IMR-90 (cell line): ENCODE data around the gene FRMD5. TPM values are rescaled to one million over a fixed set of nuclear protein-coding genes. Genes with fewer than 3 reads are reported as not detected.

ENCODE experiments used
- ATAC-seq: fragments of 200-7000 bp; cut with Tn5 transposase; 2 replicates; pipeline ENCODE4 v1.9.1; 2020; ENCODE audit warnings: low read depth, mild to moderate bottlenecking, moderate library complexity
- BruUV-seq: library from RNA; stranded (reverse); fragments of 400-500 nt; replicated peaks from 2 replicates; lab custom pipeline; 2021; lab: Mats Ljungman, UMichigan
- CTCF ChIA-PET: fragments of 300-600 bp; formaldehyde crosslinking; extraction: SDS; loops from one replicate; lab custom pipeline; 2021; ENCODE audit warnings: antibody characterized with exemption; lab: Yijun Ruan, JAX
- POLR2A ChIA-PET: fragments of 300-600 bp; sonication (Branson Sonifier 250); formaldehyde crosslinking; loops from one replicate; lab custom pipeline; 2022; ENCODE audit warnings: antibody characterized with exemption; ENCODE audit not compliant: unreplicated experiment; lab: Charles Lee
- DNase-seq: peaks from one replicate; pipeline ENCODE4 v3.0.0; 2013
- H2AFZ ChIP-seq: replicated peaks from 2 replicates; pipeline ENCODE3; 2013; ENCODE audit warnings: low read length, mild to moderate bottlenecking; ENCODE audit not compliant: poor library complexity
- H2AK5ac ChIP-seq: 2 replicates; pipeline ENCODE4 v1.6.1; 2013; ENCODE audit warnings: low read depth, low read length, inconsistent platforms
- H2AK9ac ChIP-seq: replicated peaks from 2 replicates; pipeline ENCODE3; 2013; ENCODE audit warnings: mild to moderate bottlenecking, low read depth, low read length, moderate library complexity; ENCODE audit not compliant: poor library complexity
- H2BK120ac ChIP-seq: 2 replicates; pipeline ENCODE4 v1.6.1; 2013; ENCODE audit warnings: low read depth, low read length, inconsistent platforms
- H2BK15ac ChIP-seq: 3 replicates; pipeline ENCODE4 v1.6.1; 2013; ENCODE audit warnings: low read depth, low read length, inconsistent platforms
- H2BK20ac ChIP-seq: 2 replicates; pipeline ENCODE4 v1.6.1; 2013; ENCODE audit warnings: low read depth, mild to moderate bottlenecking, inconsistent platforms, low read length, moderate library complexity
- H2BK5ac ChIP-seq: 2 replicates; pipeline ENCODE4 v1.6.1; 2013; ENCODE audit warnings: mild to moderate bottlenecking, low read depth, low read length, inconsistent platforms; ENCODE audit not compliant: poor library complexity, severe bottlenecking
- H3K14ac ChIP-seq: replicated peaks from 2 replicates; pipeline ENCODE4 v1.6.1; 2013; ENCODE audit warnings: low read depth, low read length, inconsistent platforms
- H3K18ac ChIP-seq: 2 replicates; pipeline ENCODE4 v1.6.1; 2013; ENCODE audit warnings: low read depth, low read length, control low read depth
- H3K23ac ChIP-seq: 2 replicates; pipeline ENCODE4 v1.6.1; 2013; ENCODE audit warnings: low read depth, low read length, inconsistent platforms
- H3K27ac ChIP-seq: 2 replicates; pipeline ENCODE4 v1.5.1; 2013; ENCODE audit warnings: mild to moderate bottlenecking, control low read depth, low read length; ENCODE audit not compliant: insufficient read depth
- H3K27me3 ChIP-seq: 2 replicates; pipeline ENCODE4 v1.6.1; 2013; ENCODE audit warnings: low read length; ENCODE audit not compliant: control insufficient read depth, insufficient read depth
- H3K36me3 ChIP-seq: 2 replicates; pipeline ENCODE4 v1.6.1; 2013; ENCODE audit warnings: low read length, mixed read lengths; ENCODE audit not compliant: control insufficient read depth, insufficient read depth
- H3K4ac ChIP-seq: 2 replicates; pipeline ENCODE4 v1.6.1; 2013; ENCODE audit warnings: low read depth, low read length, inconsistent platforms
- H3K4me1 ChIP-seq: 2 replicates; pipeline ENCODE4 v1.6.1; 2013; ENCODE audit warnings: low read length, mixed read lengths; ENCODE audit not compliant: control insufficient read depth, insufficient read depth
- H3K4me2 ChIP-seq: 2 replicates; pipeline ENCODE4 v1.6.1; 2013; ENCODE audit warnings: low read depth, mild to moderate bottlenecking, control low read depth, low read length, moderate library complexity
- H3K4me3 ChIP-seq: 2 replicates; pipeline ENCODE4 v1.5.1; 2013; ENCODE audit warnings: low read depth, mild to moderate bottlenecking, control low read depth, low read length, moderate library complexity; ENCODE audit not compliant: insufficient read depth
- H3K56ac ChIP-seq: 2 replicates; pipeline ENCODE4 v1.6.1; 2013; ENCODE audit warnings: low read length, inconsistent platforms; ENCODE audit not compliant: insufficient read depth; ENCODE audit errors: extremely low read depth
- H3K79me1 ChIP-seq, 2 experiments: 2 replicates each; pipeline ENCODE4 v1.6.1; 2013; ENCODE audit warnings: low read length in 2 of 2, inconsistent platforms in 1 of 2, low read depth in 1 of 2
- H3K9ac ChIP-seq: 2 replicates; pipeline ENCODE4 v1.6.1; 2013; ENCODE audit warnings: low read depth, low read length, control low read depth
- H3K9me1 ChIP-seq: 2 replicates; pipeline ENCODE4 v1.6.1; 2013; ENCODE audit warnings: low read length, inconsistent platforms; ENCODE audit not compliant: insufficient read depth
- H3K9me3 ChIP-seq: 2 replicates; pipeline ENCODE4 v1.6.1; 2013; ENCODE audit warnings: low read length; ENCODE audit not compliant: control insufficient read depth, insufficient read depth
- H4K20me1 ChIP-seq: 2 replicates; pipeline ENCODE4 v1.6.1; 2013; ENCODE audit warnings: low read length, inconsistent platforms; ENCODE audit not compliant: insufficient read depth
- H4K5ac ChIP-seq: 2 replicates; pipeline ENCODE4 v1.6.1; 2013; ENCODE audit warnings: mild to moderate bottlenecking, low read depth, low read length, control low read depth
- H4K8ac ChIP-seq, 2 experiments: 2 replicates each; pipeline ENCODE4 v1.6.1; 2013; ENCODE audit warnings: low read depth in 2 of 2, low read length in 2 of 2, control low read depth in 1 of 2, inconsistent platforms in 1 of 2
- H4K91ac ChIP-seq: 2 replicates; pipeline ENCODE4 v1.6.1; 2013; ENCODE audit warnings: low read depth, low read length, inconsistent platforms; ENCODE audit not compliant: insufficient read depth
- CEBPB ChIP-seq: IDR thresholded peaks from 2 replicates; pipeline ENCODE4 v1.6.1; 2012; ENCODE audit warnings: low read depth, low read length, improper control_type of control experiment
- RAD21 ChIP-seq: IDR thresholded peaks from 2 replicates; pipeline ENCODE4 v1.6.1; 2012; ENCODE audit warnings: low read length, improper control_type of control experiment
- RCOR1 ChIP-seq: IDR thresholded peaks from 2 replicates; pipeline ENCODE4 v1.6.1; 2012; ENCODE audit warnings: mild to moderate bottlenecking, low read length, improper control_type of control experiment; ENCODE audit not compliant: insufficient replicate concordance
- WGBS, 2 experiments: methylation state at CpG; one replicate each; pipeline versions ENCODE4 v1.1.5 to v1.1.7; 2013; ENCODE audit warnings: missing lambda C conversion rate in 2 of 2; ENCODE audit not compliant: insufficient read length in 1 of 2; ENCODE audit errors: extremely low coverage in 2 of 2; 5-methylcytosine and 5-hydroxymethylcytosine counted together
- dilution Hi-C: fragments of 300-500 bp; cut with HindIII; formaldehyde crosslinking; loops from one replicate; pipeline ENCODE4 v1.14.3; 2018; ENCODE audit warnings: low sequenced_read_pairs; ENCODE audit not compliant: unreplicated experiment
- in situ Hi-C: fragments of 300-500 bp; cut with MboI; formaldehyde crosslinking; loops from 3 replicates; pipeline ENCODE4 v1.14.3; 2019; ENCODE audit warnings: low sequenced_read_pairs, inconsistent platforms, mixed read lengths
- intact Hi-C: fragments of 100-400 bp; cut with micrococcal nuclease; formaldehyde crosslinking; loops from 2 replicates; pipeline ENCODE4 v1.10.0; 2022
- polyA plus RNA-seq, 3 experiments: library from polyadenylated mRNA; depleted of rRNA; stranded (reverse); fragments of >200 nt; gene quantifications; 2 replicates each; pipeline ENCODE4 v1.2.3, GENCODE V29; 2012; ENCODE audit warnings: low replicate concordance in 1 of 3
- total RNA-seq: library from RNA; depleted of rRNA; stranded (reverse); fragments of >200 nt; gene quantifications from 2 replicates; pipeline ENCODE4 v1.2.3, GENCODE V29; 2012

Gene FRMD5
- total and polyA plus RNA-seq, 2 of the 4 experiments (the other 2 are of a cell fraction) = 4.1 to 5.4 TPM

DNA sequence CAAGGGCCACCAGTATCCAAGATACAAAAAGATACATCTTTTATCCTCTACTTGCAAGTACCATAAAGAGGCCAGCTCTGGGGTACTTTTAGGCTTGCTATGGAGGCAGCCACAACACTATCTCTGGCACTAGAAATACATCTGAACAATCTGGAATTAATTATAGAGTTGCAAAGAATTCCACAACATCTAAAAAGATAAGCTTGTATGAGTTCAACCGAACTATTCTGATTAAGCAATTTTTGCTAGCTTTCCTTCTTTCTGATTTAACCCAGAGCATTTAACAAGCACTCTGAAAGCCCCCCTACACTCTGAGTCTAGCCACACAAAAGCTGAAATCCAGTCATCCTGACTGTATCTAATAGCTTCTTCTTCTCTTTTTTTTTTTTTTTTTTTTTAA is 95.4 kb downstream of the FRMD5 start:
- peaks cover 0 to 19% of the 10 kb centered on the region in 2 experiments; a peak in 2 of 4 replicates for H3K79me1 ChIP-seq
- no peak overlapping the region for H3K27ac ChIP-seq
- ATAC-seq (no peak), DNase-seq (peak; percentile 58)
- H2AFZ ChIP-seq = no peak overlapping the region
- H2BK120ac ChIP-seq = no peak overlapping the region
- ChIA-PET POLR2A (no interaction called here), CTCF (interaction anchor here (0.6 kb wide), 2 partner anchors 111 to 135 kb away, joined by 4 to 5 read pairs; no protein-coding TSS in a partner anchor)
- BruUV-seq = no TSS peak
- no peak overlapping the region for H3K23ac ChIP-seq
- intact Hi-C loops = loop anchor here (10.0 kb wide), 1 partner anchor 95 kb away; the partner anchor contains the start of gene FRMD5
- H3K4me2 ChIP-seq = no peak overlapping the region
- TF ChIP-seq RAD21 = no peak
- TF ChIP-seq RCOR1 = no peak
- peak; percentile 38 for TF ChIP-seq CEBPB
- no peak overlapping the region for H2BK5ac ChIP-seq
- no peak overlapping the region for H3K4me3 ChIP-seq
- dilution Hi-C loops = no loop called here
- in situ Hi-C loops = no loop called here
- peak overlapping the region; percentile 35; the same call in 1 of the 2 replicates for H3K18ac ChIP-seq
- no peaks in the 10 kb centered on the region; the same call in 1 of the 2 replicates for H4K20me1 ChIP-seq
- H4K5ac ChIP-seq = no peak overlapping the region
- no peaks in the 10 kb centered on the region for H3K36me3 ChIP-seq
- no peak overlapping the region for H4K8ac ChIP-seq
- H3K56ac ChIP-seq = no peak overlapping the region
- no peak overlapping the region for H3K4ac ChIP-seq
- H3K9me1 ChIP-seq = peaks cover 3% of the 10 kb centered on the region; the same call in 1 of the 2 replicates
- H3K9ac ChIP-seq = no peak overlapping the region
- no CpG with 5 or more reads among the region's 1 CpG for WGBS, 2 experiments
- H3K4me1 ChIP-seq = peaks cover 13% of the 10 kb centered on the region
- H3K27me3 ChIP-seq = no peaks in the 10 kb centered on the region
- H3K14ac ChIP-seq = no peak overlapping the region
- H2BK20ac ChIP-seq = no peak overlapping the region
- H2AK5ac ChIP-seq = no peak overlapping the region
- no peak overlapping the region for H4K91ac ChIP-seq
- no peaks in the 10 kb centered on the region for H3K9me3 ChIP-seq
- H2AK9ac ChIP-seq = no peak overlapping the region
- no peak overlapping the region for H2BK15ac ChIP-seq
